HEK293 (cell line): ENCODE data around the gene FAM3C.

Experiments used
- BCL11B ChIP-seq: fragments of 450-650 bp; formaldehyde crosslinking; IDR thresholded peaks from 2 replicates; pipeline ENCODE4 v1.5.1; 2016; ENCODE audit warnings: low read depth, missing biosample characterization, missing genetic modification characterization
- FEZF1 ChIP-seq: fragments of 450-650 bp; formaldehyde crosslinking; IDR thresholded peaks from 2 replicates; pipeline ENCODE4 v1.5.1; 2016; ENCODE audit warnings: missing biosample characterization, missing genetic modification characterization
- GLIS1 ChIP-seq: fragments of 450-650 bp; formaldehyde crosslinking; IDR thresholded peaks from 2 replicates; pipeline ENCODE4 v1.5.1; 2016; ENCODE audit warnings: missing biosample characterization, missing genetic modification characterization
- HOXC10 ChIP-seq: sonication (generic); formaldehyde crosslinking; IDR thresholded peaks from 2 replicates; pipeline ENCODE4 v1.8.1; 2023; ENCODE audit warnings: mild to moderate bottlenecking, missing genetic modification reagents
- KLF1 ChIP-seq: fragments of 450-650 bp; formaldehyde crosslinking; IDR thresholded peaks from 2 replicates; pipeline ENCODE4 v1.5.1; 2016; ENCODE audit warnings: missing biosample characterization, missing genetic modification characterization
- KLF10 ChIP-seq: fragments of 450-650 bp; IDR thresholded peaks from 2 replicates; pipeline ENCODE4 v1.5.1; 2018; ENCODE audit warnings: missing biosample characterization, mild to moderate bottlenecking, missing genetic modification characterization
- PRDM1 ChIP-seq: fragments of 450-650 bp; formaldehyde crosslinking; IDR thresholded peaks from 2 replicates; pipeline ENCODE4; 2016; ENCODE audit warnings: missing biosample characterization, missing genetic modification characterization
- REST ChIP-seq: fragments of 450-650 bp; formaldehyde crosslinking; IDR thresholded peaks from 2 replicates; pipeline ENCODE4 v1.5.1; 2016; ENCODE audit warnings: missing biosample characterization, missing genetic modification characterization
- SCRT1 ChIP-seq: fragments of 450-650 bp; formaldehyde crosslinking; IDR thresholded peaks from 2 replicates; pipeline ENCODE4 v1.5.1; 2016; ENCODE audit warnings: missing biosample characterization, missing genetic modification characterization, borderline replicate concordance
- SP7 ChIP-seq: fragments of 450-650 bp; formaldehyde crosslinking; IDR thresholded peaks from 2 replicates; pipeline ENCODE4 v1.5.1; 2016; ENCODE audit warnings: missing biosample characterization, missing genetic modification characterization
- ZBTB11 ChIP-seq: fragments of 450-650 bp; formaldehyde crosslinking; conservative IDR thresholded peaks from 2 replicates; pipeline ENCODE4 v1.5.1; 2016; ENCODE audit warnings: low read depth, missing biosample characterization, missing genetic modification characterization
- ZNF10 ChIP-seq: fragments of 450-650 bp; formaldehyde crosslinking; IDR thresholded peaks from 2 replicates; pipeline ENCODE4 v1.5.1; 2017; ENCODE audit warnings: missing biosample characterization, missing genetic modification characterization
- ZNF148 ChIP-seq: fragments of 450-650 bp; formaldehyde crosslinking; IDR thresholded peaks from 2 replicates; pipeline ENCODE4 v1.5.0; 2017; ENCODE audit warnings: missing biosample characterization, missing genetic modification characterization, borderline replicate concordance
- ZNF174 ChIP-seq: fragments of 450-650 bp; formaldehyde crosslinking; IDR thresholded peaks from 2 replicates; pipeline ENCODE4 v1.5.0; 2017; ENCODE audit warnings: missing biosample characterization, mild to moderate bottlenecking, missing genetic modification characterization
- ZNF239 ChIP-seq: fragments of 450-650 bp; formaldehyde crosslinking; IDR thresholded peaks from 2 replicates; pipeline ENCODE4 v1.5.1; 2016; ENCODE audit warnings: missing biosample characterization, missing genetic modification characterization
- ZNF335 ChIP-seq: fragments of 450-650 bp; formaldehyde crosslinking; conservative IDR thresholded peaks from 2 replicates; pipeline ENCODE4 v1.5.1; 2016; ENCODE audit warnings: missing biosample characterization, missing genetic modification characterization
- ZNF488 ChIP-seq: fragments of 450-650 bp; formaldehyde crosslinking; IDR thresholded peaks from 2 replicates; pipeline ENCODE4 v1.5.1; 2016; ENCODE audit warnings: missing biosample characterization, missing genetic modification characterization
- ZNF513 ChIP-seq: fragments of 450-650 bp; IDR thresholded peaks from 2 replicates; pipeline ENCODE4 v1.5.1; 2018; ENCODE audit warnings: missing biosample characterization, missing genetic modification characterization
- ZNF624 ChIP-seq: fragments of 450-650 bp; formaldehyde crosslinking; IDR thresholded peaks from 2 replicates; pipeline ENCODE4 v1.5.1; 2017; ENCODE audit warnings: missing biosample characterization, missing genetic modification characterization
- ZNF664 ChIP-seq: fragments of 450-650 bp; formaldehyde crosslinking; IDR thresholded peaks from 2 replicates; pipeline ENCODE4 v1.5.1; 2016; ENCODE audit warnings: missing biosample characterization, missing genetic modification characterization
- ZNF792 ChIP-seq: fragments of 450-650 bp; formaldehyde crosslinking; IDR thresholded peaks from 2 replicates; pipeline ENCODE4 v1.5.1; 2016; ENCODE audit warnings: missing biosample characterization, missing genetic modification characterization
- ZSCAN18 ChIP-seq: fragments of 450-650 bp; formaldehyde crosslinking; IDR thresholded peaks from 2 replicates; pipeline ENCODE4 v1.5.1; 2016; ENCODE audit warnings: missing biosample characterization, missing genetic modification characterization

FAM3C gene

GRCh38 chr7:121330053-121330833 is 65.9 kb downstream of the FAM3C start (continued):
- no peak for TF ChIP-seq ZNF148
- TF ChIP-seq ZNF624 (tag by site-specific recombination) = no peak
- peak; percentile 50 for TF ChIP-seq REST
- no peak for TF ChIP-seq ZNF10 (tag by site-specific recombination)
- TF ChIP-seq KLF10 (tag by site-specific recombination) = no peak
- TF ChIP-seq ZBTB11 (tag by site-specific recombination) = 0 out of 2 replicates have a peak, but pooled peaks have one; percentile 37
- no peak for TF ChIP-seq ZNF488 (tag by site-specific recombination)
- TF ChIP-seq SCRT1 (tag by site-specific recombination) = no peak
- peak; percentile 66 for TF ChIP-seq KLF1 (tag by site-specific recombination)
- peak; percentile 75; the same call in 1 of the 2 replicates for TF ChIP-seq BCL11B
- no peak for TF ChIP-seq ZNF239 (tag by site-specific recombination)
- 0 out of 2 replicates have a peak, but pooled peaks have one; percentile 24 for TF ChIP-seq SP7
- peak; percentile 95 for TF ChIP-seq GLIS1
- no peak for TF ChIP-seq ZNF792 (tag by site-specific recombination)
- no peak for TF ChIP-seq ZSCAN18 (tag by site-specific recombination)
- no peak for TF ChIP-seq ZNF174 (tag by site-specific recombination)
- no peak for TF ChIP-seq FEZF1 (tag by site-specific recombination)
- TF ChIP-seq PRDM1 (tag by site-specific recombination) = no peak
- peak; percentile 62 for TF ChIP-seq ZNF335 (tag by site-specific recombination)
- TF ChIP-seq HOXC10 (CRISPR knock-in tag) = no peak
- no peak for TF ChIP-seq ZNF513
- no peak for TF ChIP-seq ZNF664 (tag by site-specific recombination)
- TF ChIP-seq, all 188 proteins: peak for 43
